Upper lobe of left lung (tissue), 4 donors: ENCODE measurements around the gene ADCY2.

Experiments
- CTCF ChIP-seq, 6 experiments: fragments of 450-650 bp in 4 of 6; fragments of 200-600 bp in 2 of 6; sonication (generic) in 2 of 6; IDR thresholded peaks; one replicate each; pipeline ENCODE4 v1.5.1; 2016 to 2019; ENCODE audit warnings: antibody characterized with exemption in 6 of 6
- POLR2A ChIP-seq, 4 donors: fragments of 450-650 bp; IDR thresholded peaks; one replicate each; pipeline ENCODE4 v1.5.1; 2016 to 2017; ENCODE audit warnings: antibody characterized with exemption in 4 of 4, mild to moderate bottlenecking in 2 of 4
- POLR2AphosphoS5 ChIP-seq, 2 donors: sonication (generic); formaldehyde crosslinking; IDR thresholded peaks; one replicate each; pipeline ENCODE4 v1.5.1; 2017; ENCODE audit warnings: antibody characterized with exemption in 2 of 2

- no peak for TF ChIP-seq CTCF (IDR thresholded peaks at IDR 0.05)
- no peak for TF ChIP-seq POLR2A (IDR thresholded peaks at IDR 0.05)
- no peak for TF ChIP-seq POLR2AphosphoS5 (IDR thresholded peaks at IDR 0.05)
Observed at GRCh38 chr5:7393921-7394799, 1.8 kb upstream of the ADCY2 start.
